Measurements from ENCODE around the gene CSMD2.

DNA sequence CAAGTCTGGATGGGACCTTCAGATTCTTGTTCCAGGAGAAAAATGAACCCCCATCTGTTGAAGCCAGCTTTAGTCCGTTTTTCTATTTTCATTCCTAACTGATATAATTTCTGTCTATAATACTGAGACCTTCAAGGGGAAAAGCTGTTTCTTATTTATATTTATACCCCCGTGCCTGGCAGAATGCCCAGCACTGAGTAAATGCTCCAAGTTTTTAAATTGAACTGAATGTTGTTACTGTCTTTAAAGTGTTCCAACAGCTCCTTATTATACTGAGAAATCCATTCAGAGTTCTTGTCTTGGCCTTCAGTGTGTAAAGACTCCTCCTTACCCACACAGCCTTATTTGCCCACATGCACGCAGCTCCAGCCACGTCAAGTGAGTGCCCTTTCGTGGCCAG lies 479.8 kb downstream of the CSMD2 start:
- TF ChIP-seq, protein P1, sequence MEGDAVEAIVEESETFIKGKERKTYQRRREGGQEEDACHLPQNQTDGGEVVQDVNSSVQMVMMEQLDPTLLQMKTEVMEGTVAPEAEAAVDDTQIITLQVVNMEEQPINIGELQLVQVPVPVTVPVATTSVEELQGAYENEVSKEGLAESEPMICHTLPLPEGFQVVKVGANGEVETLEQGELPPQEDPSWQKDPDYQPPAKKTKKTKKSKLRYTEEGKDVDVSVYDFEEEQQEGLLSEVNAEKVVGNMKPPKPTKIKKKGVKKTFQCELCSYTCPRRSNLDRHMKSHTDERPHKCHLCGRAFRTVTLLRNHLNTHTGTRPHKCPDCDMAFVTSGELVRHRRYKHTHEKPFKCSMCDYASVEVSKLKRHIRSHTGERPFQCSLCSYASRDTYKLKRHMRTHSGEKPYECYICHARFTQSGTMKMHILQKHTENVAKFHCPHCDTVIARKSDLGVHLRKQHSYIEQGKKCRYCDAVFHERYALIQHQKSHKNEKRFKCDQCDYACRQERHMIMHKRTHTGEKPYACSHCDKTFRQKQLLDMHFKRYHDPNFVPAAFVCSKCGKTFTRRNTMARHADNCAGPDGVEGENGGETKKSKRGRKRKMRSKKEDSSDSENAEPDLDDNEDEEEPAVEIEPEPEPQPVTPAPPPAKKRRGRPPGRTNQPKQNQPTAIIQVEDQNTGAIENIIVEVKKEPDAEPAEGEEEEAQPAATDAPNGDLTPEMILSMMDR (conservative IDR thresholded peaks at IDR 0.05; ENCODE audit: low read depth, low read length): no peak
- TF ChIP-seq MAFK (IDR thresholded peaks at IDR 0.05; ENCODE audit: low read depth, low read length) (no peak), NFE2L2 (IDR thresholded peaks at IDR 0.05; ENCODE audit: low read depth, low read length) (no peak), POLR2A (IDR thresholded peaks at IDR 0.05; ENCODE audit: low read depth, low read length) (no peak), RCOR1 (IDR thresholded peaks at IDR 0.05; ENCODE audit: insufficient replicate concordance, low read length) (no peak), CEBPB (IDR thresholded peaks at IDR 0.05; ENCODE audit: low read depth, low read length) (no peak), CHD1 (IDR thresholded peaks at IDR 0.05; ENCODE audit: low read depth, low read length) (no peak), MAZ (IDR thresholded peaks at IDR 0.05; ENCODE audit: borderline replicate concordance, low read depth, low read length) (no peak), RFX5 (IDR thresholded peaks at IDR 0.05; ENCODE audit: low read depth, low read length) (no peak), SMC3 (IDR thresholded peaks at IDR 0.05; ENCODE audit: low read depth, low read length) (no peak)
- TF ChIP-seq, protein P2, sequence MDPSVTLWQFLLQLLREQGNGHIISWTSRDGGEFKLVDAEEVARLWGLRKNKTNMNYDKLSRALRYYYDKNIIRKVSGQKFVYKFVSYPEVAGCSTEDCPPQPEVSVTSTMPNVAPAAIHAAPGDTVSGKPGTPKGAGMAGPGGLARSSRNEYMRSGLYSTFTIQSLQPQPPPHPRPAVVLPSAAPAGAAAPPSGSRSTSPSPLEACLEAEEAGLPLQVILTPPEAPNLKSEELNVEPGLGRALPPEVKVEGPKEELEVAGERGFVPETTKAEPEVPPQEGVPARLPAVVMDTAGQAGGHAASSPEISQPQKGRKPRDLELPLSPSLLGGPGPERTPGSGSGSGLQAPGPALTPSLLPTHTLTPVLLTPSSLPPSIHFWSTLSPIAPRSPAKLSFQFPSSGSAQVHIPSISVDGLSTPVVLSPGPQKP (IDR thresholded peaks at IDR 0.05; ENCODE audit: borderline replicate concordance, low read depth, low read length): no peak
